Measurements from ENCODE around the gene ZNF446.
A peak's percentile ranks its signal among the peaks of the same experiment; 100 is the strongest.

Gene ZNF446

GRCh38 chr19:58456111-58456510, 20.0 kb upstream of the ZNF446 start:
- H3K4me2 ChIP-seq (ENCODE audit: low read length) = no peak overlapping the region
- peaks cover 15% of the 10 kb centered on the region for H3K36me3 ChIP-seq (replicated peaks; ENCODE audit: low read depth, low read length)
- H3K79me2 ChIP-seq (ENCODE audit: low read length) = peaks cover 4% of the 10 kb centered on the region; the same call in 1 of the 2 replicates
- no peaks in the 10 kb centered on the region for H4K20me1 ChIP-seq (ENCODE audit: insufficient read depth, low read length)
- no peak overlapping the region for H3K9ac ChIP-seq (ENCODE audit: low read length)
- H3K4me1 ChIP-seq (ENCODE audit: low read length) = peaks cover 3% of the 10 kb centered on the region; the same call in 1 of the 2 replicates
- H3K4me3 ChIP-seq (ENCODE audit: low read length) = no peak overlapping the region
- no peaks in the 10 kb centered on the region for H3K27me3 ChIP-seq (ENCODE audit: low read depth, low read length)
- H3K27ac ChIP-seq (ENCODE audit: low read length) = no peak overlapping the region
- H3K9me3 ChIP-seq (ENCODE audit: insufficient read depth, low read length) = no peaks in the 10 kb centered on the region
- TF ChIP-seq CTCF (IDR thresholded peaks at IDR 0.05; ENCODE audit: low read depth, low read length) = no peak
- no peak overlapping the region for H2AFZ ChIP-seq (ENCODE audit: low read depth, low read length)

- Histone ChIP-seq H3K27ac (ENCODE audit: low read length) (no peak overlapping the region), H3K27me3 (ENCODE audit: low read depth, low read length) (no peaks in the 10 kb centered on the region), H3K79me2 (ENCODE audit: low read length) (no peaks in the 10 kb centered on the region), H2AFZ (ENCODE audit: low read depth, low read length) (no peak overlapping the region), H3K9me3 (ENCODE audit: insufficient read depth, low read length) (no peaks in the 10 kb centered on the region), H3K4me2 (ENCODE audit: low read length) (no peak overlapping the region), H3K4me3 (ENCODE audit: low read length) (no peak overlapping the region), H3K36me3 (replicated peaks; ENCODE audit: low read depth, low read length) (peaks cover 12% of the 10 kb centered on the region), H3K4me1 (ENCODE audit: low read length) (peaks cover 8% of the 10 kb centered on the region), H3K9ac (ENCODE audit: low read length) (no peak overlapping the region), H4K20me1 (ENCODE audit: insufficient read depth, low read length) (no peaks in the 10 kb centered on the region)
- TF ChIP-seq EZH2phosphoT487 (IDR thresholded peaks at IDR 0.05; ENCODE audit: low read depth) = no peak
- no peak for TF ChIP-seq CTCF (IDR thresholded peaks at IDR 0.05; ENCODE audit: low read depth, low read length)
Measured at GRCh38 chr19:58460039-58460438, 16.1 kb upstream of the ZNF446 start.

GRCh38 chr19:58466089-58466759, 9.9 kb upstream of the ZNF446 start:
- peak overlapping the region; percentile 52 for H3K9ac ChIP-seq (ENCODE audit: low read length)
- peak overlapping the region; percentile 94 for H2AFZ ChIP-seq (ENCODE audit: low read depth, low read length)
- H4K20me1 ChIP-seq (ENCODE audit: insufficient read depth, low read length) = peaks cover 11% of the 10 kb centered on the region; the same call in 1 of the 2 replicates
- no peaks in the 10 kb centered on the region for H3K36me3 ChIP-seq (replicated peaks; ENCODE audit: low read depth, low read length)
- no peaks in the 10 kb centered on the region for H3K9me3 ChIP-seq (ENCODE audit: insufficient read depth, low read length)
- peaks cover 9% of the 10 kb centered on the region for H3K79me2 ChIP-seq (ENCODE audit: low read length)
- H3K4me1 ChIP-seq (ENCODE audit: low read length) = peaks cover 19% of the 10 kb centered on the region
- peak overlapping the region; percentile 81 for H3K4me3 ChIP-seq (ENCODE audit: low read length)
- no peak for TF ChIP-seq EZH2phosphoT487 (IDR thresholded peaks at IDR 0.05; ENCODE audit: low read depth)
- peaks cover 2% of the 10 kb centered on the region; the same call in 1 of the 2 replicates for H3K27me3 ChIP-seq (ENCODE audit: low read depth, low read length)
- peak overlapping the region; percentile 83 for H3K4me2 ChIP-seq (ENCODE audit: low read length)
- H3K27ac ChIP-seq (ENCODE audit: low read length) = no peak overlapping the region

GRCh38 chr19:58466760-58467589, 9.2 kb upstream of the ZNF446 start, which contains the start of gene ZNF324:
ZNF324 (plus strand) TSS chr19:58467080; CDS start chr19:58469186, 2,106 bp downstream.
- peaks cover 9% of the 10 kb centered on the region for H3K79me2 ChIP-seq (ENCODE audit: low read length)
- H3K4me3 ChIP-seq (ENCODE audit: low read length) = peak within 1 kb of the TSS; percentile 81
- H2AFZ ChIP-seq (ENCODE audit: low read depth, low read length) = peak within 1 kb of the TSS; percentile 94
- H3K36me3 ChIP-seq (replicated peaks; ENCODE audit: low read depth, low read length) = peaks cover under 1% of the 10 kb centered on the region
- no peak within 1 kb of the TSS for H3K27ac ChIP-seq (ENCODE audit: low read length)
- peaks cover 19% of the 10 kb centered on the region for H3K4me1 ChIP-seq (ENCODE audit: low read length)
- H3K9me3 ChIP-seq (ENCODE audit: insufficient read depth, low read length) = no peaks in the 10 kb centered on the region
- peak; percentile 29; the same call in 1 of the 2 replicates for TF ChIP-seq CTCF (IDR thresholded peaks at IDR 0.05; ENCODE audit: low read depth, low read length)
- TF ChIP-seq EZH2phosphoT487 (IDR thresholded peaks at IDR 0.05; ENCODE audit: low read depth) = no peak
- H3K27me3 ChIP-seq (ENCODE audit: low read depth, low read length) = peaks cover 2% of the 10 kb centered on the region; the same call in 1 of the 2 replicates
- H3K9ac ChIP-seq (ENCODE audit: low read length) = peak within 1 kb of the TSS; percentile 62
- peak within 1 kb of the TSS; percentile 83 for H3K4me2 ChIP-seq (ENCODE audit: low read length)
- peaks cover 11% of the 10 kb centered on the region; the same call in 1 of the 2 replicates for H4K20me1 ChIP-seq (ENCODE audit: insufficient read depth, low read length)
